Measurements from ENCODE around the gene PDE4D. TPM values are rescaled to one million over a fixed set of nuclear protein-coding genes. Genes with fewer than 3 reads are reported as not detected.

Gene PDE4D
- total RNA-seq, 1 experiment from 2014 or later, result 4.9 TPM

DNA sequence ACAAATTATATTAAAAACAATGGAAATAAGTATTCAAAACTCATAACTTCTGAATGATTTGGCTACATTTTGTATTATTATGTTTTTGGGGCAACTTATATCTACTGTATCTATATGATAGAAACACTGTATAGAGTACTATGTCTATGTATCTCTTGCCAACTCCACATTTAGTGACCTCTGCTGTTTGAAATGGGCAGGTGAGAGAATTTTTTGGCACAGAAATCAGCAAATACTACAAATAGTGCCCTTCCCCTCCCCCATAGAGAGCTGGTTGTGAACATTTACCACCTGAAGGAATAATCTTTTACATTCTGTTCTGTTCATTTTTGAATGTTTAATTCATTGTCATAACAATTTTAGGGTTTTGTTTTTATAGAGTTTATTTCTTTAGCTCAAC lies 545.3 kb downstream of the PDE4D start:
- no peak for DNase-seq (ENCODE audit: low spot score)
- in situ Hi-C loops (cut with HindIII; ENCODE audit: low sequenced_read_pairs), result no loop called here

DNA sequence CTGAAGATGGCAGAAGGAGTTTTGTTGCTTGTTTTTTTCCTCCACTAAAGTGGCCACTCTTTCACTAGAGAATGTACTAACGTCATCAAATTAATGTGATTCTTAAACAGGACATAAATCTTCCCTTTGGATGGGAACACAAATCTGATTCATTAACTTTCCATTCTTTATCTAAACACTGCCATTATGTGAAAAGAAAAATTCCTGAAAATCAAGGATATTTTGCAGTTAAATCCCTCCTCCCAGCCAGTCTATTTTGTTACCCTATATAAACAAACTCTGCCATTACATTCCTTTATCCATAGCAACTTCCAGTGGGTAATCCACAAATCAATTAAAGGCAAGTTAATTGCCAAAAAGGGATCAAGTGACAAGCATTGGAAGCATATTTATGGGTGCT lies 546.5 kb downstream of the PDE4D start:
- no peak for DNase-seq (ENCODE audit: low spot score)
- in situ Hi-C loops (cut with HindIII; ENCODE audit: low sequenced_read_pairs), result no loop called here

DNA sequence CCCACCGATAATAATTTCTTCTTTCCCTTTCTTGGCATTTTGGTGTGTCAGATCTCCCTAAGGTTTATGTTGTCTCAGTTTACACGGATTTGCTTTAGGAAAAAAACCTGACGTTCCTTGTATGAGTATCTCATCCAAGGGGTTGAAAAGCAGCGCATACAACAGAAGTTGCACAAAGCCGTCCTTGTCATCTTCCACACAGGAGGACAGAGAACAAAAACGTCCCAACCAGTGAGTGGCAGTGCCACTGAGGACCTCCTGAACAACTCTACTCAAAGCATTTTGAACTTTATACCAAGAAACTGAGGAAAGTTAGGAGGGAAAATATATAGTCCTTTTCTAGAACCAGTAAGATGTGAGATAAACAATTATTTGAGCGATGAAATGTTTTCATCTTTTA lies 547.0 kb downstream of the PDE4D start:
- DNase-seq (ENCODE audit: low spot score), result no peak
- in situ Hi-C loops (cut with HindIII; ENCODE audit: low sequenced_read_pairs), result no loop called here

GRCh38 chr5:59342181-59342580 lies 551.3 kb downstream of the PDE4D start:
- in situ Hi-C loops (cut with HindIII; ENCODE audit: low sequenced_read_pairs), result no loop called here
- no peak for DNase-seq (ENCODE audit: low spot score)

GRCh38 chr5:59341760-59342159 lies 551.8 kb downstream of the PDE4D start:
- in situ Hi-C loops (cut with HindIII; ENCODE audit: low sequenced_read_pairs), result no loop called here
- no peak for DNase-seq (ENCODE audit: low spot score)

DNA sequence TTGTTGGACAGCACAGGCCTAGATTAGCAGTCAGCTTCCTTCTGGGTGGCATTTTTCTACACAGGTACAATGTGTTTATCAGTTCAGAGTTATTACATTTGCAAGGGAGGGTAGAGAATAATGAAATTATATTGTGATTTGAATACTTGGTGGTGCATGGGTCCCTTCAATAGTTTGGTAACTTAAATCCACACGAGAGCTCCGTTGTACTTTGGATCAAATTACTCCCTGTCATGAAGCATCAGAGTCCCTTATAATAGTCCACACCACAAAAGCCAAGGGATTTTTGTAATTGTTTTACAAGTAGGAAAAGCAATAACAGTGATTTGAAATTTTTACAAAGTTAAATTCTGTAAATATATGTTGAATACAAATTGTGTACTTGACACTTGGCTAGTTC lies 552.4 kb downstream of the PDE4D start:
- no peak for DNase-seq (ENCODE audit: low spot score)
- in situ Hi-C loops (cut with HindIII; ENCODE audit: low sequenced_read_pairs), result no loop called here

GRCh38 chr5:59340637-59341036 lies 552.9 kb downstream of the PDE4D start:
- DNase-seq (ENCODE audit: low spot score), result no peak
- in situ Hi-C loops (cut with HindIII; ENCODE audit: low sequenced_read_pairs), result no loop called here

DNA sequence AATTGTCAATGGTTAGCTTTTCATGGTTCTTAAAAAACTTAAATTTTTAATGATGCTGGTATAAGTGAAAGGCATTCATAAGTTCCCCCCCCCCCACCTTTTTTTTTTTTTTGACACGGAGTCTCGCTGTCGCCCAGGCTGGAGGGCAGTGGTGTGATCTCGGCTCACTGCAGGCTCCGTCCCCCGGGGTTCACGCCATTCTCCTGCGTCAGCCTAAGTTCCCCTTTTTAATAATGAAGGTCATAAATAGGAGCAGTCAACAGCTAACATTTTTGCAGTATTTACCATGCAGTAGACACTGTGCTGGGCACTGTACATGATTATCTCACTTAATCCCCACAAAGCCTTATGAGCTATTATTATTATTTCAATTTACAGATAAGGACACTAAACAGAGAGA lies 556.3 kb downstream of the PDE4D start:
- in situ Hi-C loops (cut with HindIII; ENCODE audit: low sequenced_read_pairs), result no loop called here
- no peak for DNase-seq (ENCODE audit: low spot score)

DNA sequence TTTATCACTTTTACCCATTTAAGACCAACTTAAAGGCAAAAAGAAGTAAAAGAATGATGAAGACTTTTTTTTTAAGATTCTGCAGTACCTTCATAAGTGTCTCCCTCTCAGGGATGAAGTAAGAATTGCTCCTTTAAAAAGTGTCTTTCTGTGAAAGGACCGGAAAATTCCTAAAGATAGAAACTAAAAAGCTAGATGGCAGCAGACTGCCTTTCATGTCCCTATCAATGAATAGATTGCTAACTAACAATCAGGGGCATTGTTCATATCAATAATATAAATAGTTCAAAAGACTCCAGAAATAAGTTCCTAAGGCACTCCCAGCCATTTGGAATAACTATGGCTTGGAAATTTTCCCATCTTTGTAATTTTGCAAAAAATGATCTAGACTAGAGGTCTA lies 558.0 kb downstream of the PDE4D start:
- in situ Hi-C loops (cut with HindIII; ENCODE audit: low sequenced_read_pairs), result no loop called here
- no peak for DNase-seq (ENCODE audit: low spot score)

- DNase-seq (ENCODE audit: low spot score), result no peak
- in situ Hi-C loops (cut with HindIII; ENCODE audit: low sequenced_read_pairs), result no loop called here
These were observed 560.1 kb downstream of the PDE4D start for GRCh38 chr5:59333416-59333815.

DNA sequence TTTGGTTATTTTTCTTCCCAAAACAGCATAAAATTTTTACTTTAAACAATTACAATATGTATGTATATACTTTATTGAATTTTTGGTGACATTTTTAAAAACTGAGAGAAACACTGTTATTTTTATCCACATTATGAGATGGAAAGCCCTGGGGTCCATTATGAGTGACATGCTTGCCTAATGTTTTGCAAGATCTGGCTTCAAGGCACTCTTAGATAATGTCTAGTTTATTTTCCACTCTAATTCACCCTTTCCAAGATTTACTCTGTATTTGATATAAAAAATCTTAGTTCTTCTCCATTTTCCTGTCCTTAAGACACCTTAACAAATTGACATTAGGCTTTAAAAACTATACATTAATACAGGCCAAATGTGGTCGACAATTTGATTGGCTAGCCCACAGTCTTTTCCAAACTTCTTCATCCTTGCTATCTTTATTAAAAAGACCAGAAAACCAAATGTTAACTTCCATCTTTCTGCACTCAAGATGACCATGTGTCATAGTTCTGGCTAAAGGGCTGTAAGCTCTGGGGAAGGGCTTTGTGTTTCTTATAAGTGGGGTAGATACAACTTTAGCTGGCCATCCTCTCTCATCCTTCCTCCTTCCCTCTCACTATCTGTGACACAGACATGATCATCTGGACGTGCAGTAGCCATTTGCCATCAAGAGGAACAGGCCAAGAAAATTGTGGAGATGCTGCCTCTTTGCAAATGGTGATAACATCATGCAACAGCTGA lies 561.1 kb downstream of the PDE4D start:
- in situ Hi-C loops (cut with HindIII; ENCODE audit: low sequenced_read_pairs), result no loop called here

GRCh38 chr5:59330680-59331079 lies 562.8 kb downstream of the PDE4D start:
- no peak for DNase-seq (ENCODE audit: low spot score)
- in situ Hi-C loops (cut with HindIII; ENCODE audit: low sequenced_read_pairs), result no loop called here

More for the DNA sequence above, 561.1 kb downstream of the PDE4D start:
- no peak for DNase-seq (ENCODE audit: low spot score)

- in situ Hi-C loops (cut with HindIII; ENCODE audit: low sequenced_read_pairs), result no loop called here
- peak; percentile 37 for DNase-seq (ENCODE audit: low spot score)
These were observed 564.7 kb downstream of the PDE4D start for GRCh38 chr5:59328709-59329296.

- no peak for DNase-seq (ENCODE audit: low spot score)
- in situ Hi-C loops (cut with HindIII; ENCODE audit: low sequenced_read_pairs), result no loop called here
These were observed 566.1 kb downstream of the PDE4D start for GRCh38 chr5:59327191-59327980.

GRCh38 chr5:59326596-59326995 lies 566.9 kb downstream of the PDE4D start:
- no peak for DNase-seq (ENCODE audit: low spot score)
- in situ Hi-C loops (cut with HindIII; ENCODE audit: low sequenced_read_pairs), result no loop called here

- in situ Hi-C loops (cut with HindIII; ENCODE audit: low sequenced_read_pairs), result no loop called here
- DNase-seq (ENCODE audit: low spot score), result no peak
These were observed 568.5 kb downstream of the PDE4D start for GRCh38 chr5:59325070-59325469.

DNA sequence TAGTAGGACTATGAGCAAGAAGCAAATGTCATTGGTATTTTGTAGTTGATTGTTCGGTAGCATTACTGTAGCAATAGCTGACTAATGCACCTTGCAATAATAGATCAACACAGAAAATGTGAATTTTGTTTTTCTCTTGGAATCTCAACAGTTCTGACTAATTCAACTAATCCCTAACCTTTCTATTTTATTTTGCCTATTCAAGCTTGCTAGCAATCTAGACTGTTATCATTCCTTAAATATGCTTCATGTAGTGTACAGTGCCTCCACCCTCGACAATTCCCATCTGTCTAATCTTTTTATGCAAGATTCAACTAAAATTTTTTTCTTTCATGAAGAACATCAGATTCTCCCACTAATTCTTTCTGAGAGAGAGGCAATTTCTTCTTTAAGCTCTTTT lies 570.6 kb downstream of the PDE4D start:
- DNase-seq (ENCODE audit: low spot score), result no peak
- in situ Hi-C loops (cut with HindIII; ENCODE audit: low sequenced_read_pairs), result no loop called here

DNA sequence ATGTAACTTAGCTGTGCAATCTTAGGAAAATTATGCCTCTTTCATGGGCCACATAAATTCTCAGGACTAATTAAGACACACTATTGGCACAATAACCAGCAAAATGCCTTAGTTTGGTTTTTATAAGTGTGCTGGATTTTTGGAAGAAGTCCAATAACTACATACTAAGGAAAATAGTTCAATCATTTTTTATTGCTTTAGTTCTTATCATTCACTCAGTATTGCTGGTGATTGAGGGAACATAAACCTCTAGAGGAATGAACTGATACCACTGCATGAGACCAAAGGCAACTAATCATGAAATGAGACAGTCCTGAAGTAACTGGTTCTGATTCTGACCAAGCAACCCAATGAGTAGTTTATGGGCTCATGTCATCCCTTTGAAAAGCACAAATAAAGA lies 571.5 kb downstream of the PDE4D start:
- no peak for DNase-seq (ENCODE audit: low spot score)
- in situ Hi-C loops (cut with HindIII; ENCODE audit: low sequenced_read_pairs), result no loop called here

DNA sequence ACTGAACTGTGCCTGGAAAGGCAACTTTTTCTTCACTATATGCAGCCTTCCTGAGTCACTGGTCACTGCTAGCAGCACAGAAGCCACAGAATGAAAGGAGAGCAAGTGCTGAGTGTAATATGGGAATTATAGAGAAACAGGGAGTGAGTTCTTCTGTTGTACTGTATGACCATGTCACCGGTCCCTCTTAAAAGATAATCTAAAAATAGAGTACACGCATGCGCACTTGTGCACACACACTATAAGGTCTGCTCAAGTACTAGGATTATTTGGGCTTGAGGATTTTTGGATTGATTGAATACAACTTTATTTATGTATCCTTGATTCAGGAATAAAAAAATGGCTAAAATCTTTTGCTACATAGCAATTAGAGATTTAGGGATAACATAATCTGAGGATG lies 571.9 kb downstream of the PDE4D start:
- in situ Hi-C loops (cut with HindIII; ENCODE audit: low sequenced_read_pairs), result no loop called here

GRCh38 chr5:59320420-59320819 lies 573.1 kb downstream of the PDE4D start:
- in situ Hi-C loops (cut with HindIII; ENCODE audit: low sequenced_read_pairs), result no loop called here
- DNase-seq (ENCODE audit: low spot score), result no peak

More for the DNA sequence above, 571.9 kb downstream of the PDE4D start:
- DNase-seq (ENCODE audit: low spot score), result no peak
